G401.6 (cell line): ENCODE measurements around the gene KIR2DL3.
"Not testable (repeated sequence)": the region's sequence is repeated elsewhere in the genome, so short reads cannot be mapped to it uniquely, and the experiment has no call there.

Experiments
- FAIRE-seq: peaks from 2 replicates; lab custom pipeline; 2012; peaks lifted over from hg19 to GRCh38; lab: Jason Lieb, UNC

The KIR2DL3 gene

DNA sequence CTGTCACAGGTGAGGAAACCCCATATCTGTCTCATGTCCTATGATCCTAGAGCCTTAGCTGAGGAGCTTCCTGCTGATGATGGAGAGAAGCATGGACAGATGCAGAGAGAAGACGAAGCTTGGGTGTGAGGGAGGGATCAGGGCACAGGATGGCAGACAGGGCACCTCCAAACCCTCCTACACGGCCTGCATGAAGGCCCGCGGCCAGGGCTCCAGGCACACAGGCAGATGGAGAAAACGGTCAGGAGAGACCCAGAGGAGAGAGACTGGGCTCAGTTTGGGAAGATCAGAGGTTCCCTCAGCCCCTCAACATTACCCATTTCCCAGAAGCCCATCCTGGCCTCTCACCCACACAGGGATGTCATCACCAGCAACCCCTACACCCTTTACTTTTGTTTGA is 5.8 kb downstream of the KIR2DL3 start:
- not testable (repeated sequence) for FAIRE-seq

DNA sequence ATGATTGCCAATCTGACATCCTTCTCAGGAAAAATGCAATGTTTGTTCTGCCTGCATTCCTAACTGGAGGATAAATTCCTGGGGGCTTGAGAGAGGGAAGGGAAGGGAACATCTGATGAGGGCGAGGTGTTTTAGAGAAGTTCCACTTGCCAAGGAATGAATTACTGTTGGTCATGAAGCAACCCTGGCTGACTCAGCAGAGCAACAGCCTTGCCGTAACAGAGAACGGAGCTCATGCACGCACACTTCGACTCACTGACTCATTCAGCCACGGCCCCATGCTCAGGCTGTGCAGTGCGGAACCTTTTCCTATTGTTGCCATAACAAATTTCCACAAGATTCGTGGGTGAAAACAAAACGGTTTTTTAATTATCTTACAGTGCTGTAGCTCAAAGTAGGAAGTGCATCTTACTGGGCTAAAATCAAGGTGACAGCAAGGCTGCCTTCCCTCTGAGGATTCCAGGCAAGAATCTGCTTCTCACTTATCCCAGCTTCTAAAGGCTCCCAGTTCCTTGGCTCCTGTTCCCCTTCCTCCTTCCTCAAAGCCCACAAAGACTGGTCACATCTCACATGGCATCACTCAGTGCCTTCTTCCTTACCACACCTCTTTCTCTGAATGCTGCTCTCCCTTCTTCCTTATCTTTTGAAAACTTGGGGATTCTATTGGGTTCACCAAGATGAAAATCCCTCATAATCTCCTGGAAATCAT is 9.5 kb downstream of the KIR2DL3 start:
- not testable (repeated sequence) for FAIRE-seq

DNA sequence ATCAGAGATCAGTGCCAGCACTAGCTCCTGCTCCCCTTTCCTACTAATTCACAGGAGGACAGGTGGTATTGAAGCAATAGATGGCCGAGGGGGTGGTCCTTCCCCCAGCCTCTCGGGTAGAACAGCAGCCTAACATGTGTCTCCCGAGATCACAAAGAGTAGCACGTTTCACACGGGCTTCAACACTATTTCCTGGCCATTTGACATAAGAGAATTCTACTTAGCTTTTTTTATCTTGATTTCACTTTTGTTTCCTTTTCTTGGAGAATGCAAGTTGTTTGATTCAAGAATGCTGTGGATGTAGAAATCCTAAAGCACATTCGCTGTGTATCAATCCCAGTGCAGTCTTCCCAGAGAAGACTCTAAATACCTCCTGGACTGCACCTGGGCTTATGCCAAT is 12.0 kb downstream of the KIR2DL3 start:
- not testable (repeated sequence) for FAIRE-seq

DNA sequence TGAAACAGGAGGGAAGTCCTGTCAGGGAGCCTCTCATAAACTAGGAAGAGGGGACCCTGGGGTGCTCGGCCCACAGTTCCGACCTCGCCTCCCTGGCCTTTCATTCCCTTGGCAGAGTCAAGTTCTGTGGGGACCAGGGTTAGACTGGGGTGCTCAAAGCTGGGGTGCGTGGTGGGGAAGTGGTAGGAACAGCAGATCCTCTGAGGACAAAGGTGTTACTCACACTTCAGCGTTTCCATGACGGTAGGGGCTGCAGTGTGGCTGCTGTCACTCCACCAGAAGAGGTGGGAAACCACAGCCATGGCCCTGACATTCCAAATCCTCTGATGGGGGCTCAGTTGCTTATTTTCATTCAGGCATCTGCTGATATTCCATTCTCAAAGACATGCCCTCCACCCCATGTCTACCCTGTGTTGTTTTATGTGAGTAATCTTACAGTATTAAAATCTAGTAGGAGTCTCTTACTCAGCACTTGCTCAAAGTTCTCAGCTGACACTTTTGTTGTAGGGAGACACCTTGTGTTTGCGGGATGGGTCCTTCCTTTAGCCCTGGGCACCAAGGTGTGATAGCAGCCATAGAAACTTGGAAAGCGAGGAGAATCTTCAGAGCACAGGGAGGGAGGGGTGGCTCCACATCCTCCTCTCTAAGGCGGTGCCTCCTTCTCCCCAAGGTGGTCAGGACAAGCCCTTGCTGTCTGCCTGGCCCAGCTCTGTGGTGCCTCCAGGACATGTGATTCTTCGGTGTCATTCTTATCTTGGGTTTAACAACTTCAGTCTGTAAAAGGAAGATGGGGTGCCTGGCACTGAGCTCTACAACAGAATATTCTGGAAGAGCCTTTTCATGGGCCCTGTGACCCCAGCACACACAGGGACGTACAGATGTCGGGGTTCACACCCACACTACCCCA is 18.1 kb downstream of the KIR2DL3 start:
- not testable (repeated sequence) for FAIRE-seq

DNA sequence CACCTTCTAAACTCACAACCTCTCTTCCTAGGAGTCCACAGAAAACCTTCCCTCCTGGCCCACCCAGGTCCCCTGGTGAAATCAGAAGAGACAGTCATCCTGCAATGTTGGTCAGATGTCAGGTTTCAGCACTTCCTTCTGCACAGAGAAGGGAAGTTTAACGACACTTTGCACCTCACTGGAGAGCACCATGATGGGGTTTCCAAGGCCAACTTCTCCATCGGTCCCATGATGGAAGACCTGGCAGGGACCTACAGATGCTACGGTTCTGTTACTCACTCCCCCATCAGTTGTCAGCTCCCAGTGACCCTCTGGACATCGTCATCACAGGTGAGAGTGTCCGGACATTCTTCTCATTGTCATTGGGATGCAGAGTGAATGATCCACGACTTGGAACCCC is 20.3 kb downstream of the KIR2DL3 start:
- FAIRE-seq = not testable (repeated sequence)

DNA sequence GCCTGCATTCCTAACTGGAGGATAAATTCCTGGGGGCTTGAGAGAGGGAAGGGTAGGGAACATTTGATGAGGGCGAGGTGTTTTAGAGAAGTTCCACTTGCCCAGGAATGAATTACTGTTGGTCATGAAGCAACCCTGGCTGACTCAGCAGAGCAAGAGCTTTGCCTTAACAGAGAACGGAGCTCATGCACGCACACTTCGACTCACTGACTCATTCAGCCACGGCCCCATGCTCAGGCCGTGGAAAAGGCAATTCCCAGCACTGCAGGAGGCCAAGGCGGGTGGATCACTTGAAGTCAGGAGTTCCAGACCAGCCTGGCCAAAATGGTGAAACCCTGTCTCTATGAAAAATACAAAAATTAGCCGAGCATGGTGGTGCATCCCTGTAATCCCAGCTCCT is 25.9 kb downstream of the KIR2DL3 start:
- FAIRE-seq = not testable (repeated sequence)

DNA sequence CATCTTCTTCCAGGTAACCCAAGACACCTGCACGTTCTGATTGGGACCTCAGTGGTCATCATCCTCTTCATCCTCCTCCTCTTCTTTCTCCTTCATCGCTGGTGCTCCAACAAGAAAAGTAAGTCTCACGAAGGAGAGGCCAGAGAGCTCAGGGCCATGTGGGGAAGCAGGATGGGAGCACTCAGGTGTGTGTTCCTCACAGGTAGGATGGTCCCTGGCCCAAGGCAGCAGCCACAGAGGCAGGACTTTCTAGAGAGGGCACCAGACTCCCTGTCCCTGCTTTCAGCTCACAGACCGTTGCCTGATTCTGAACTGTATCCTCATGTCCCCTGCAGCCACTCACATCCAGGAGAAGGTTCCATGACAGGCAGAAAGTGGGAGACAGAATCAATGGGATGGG is 28.2 kb downstream of the KIR2DL3 start:
- FAIRE-seq = not testable (repeated sequence)

DNA sequence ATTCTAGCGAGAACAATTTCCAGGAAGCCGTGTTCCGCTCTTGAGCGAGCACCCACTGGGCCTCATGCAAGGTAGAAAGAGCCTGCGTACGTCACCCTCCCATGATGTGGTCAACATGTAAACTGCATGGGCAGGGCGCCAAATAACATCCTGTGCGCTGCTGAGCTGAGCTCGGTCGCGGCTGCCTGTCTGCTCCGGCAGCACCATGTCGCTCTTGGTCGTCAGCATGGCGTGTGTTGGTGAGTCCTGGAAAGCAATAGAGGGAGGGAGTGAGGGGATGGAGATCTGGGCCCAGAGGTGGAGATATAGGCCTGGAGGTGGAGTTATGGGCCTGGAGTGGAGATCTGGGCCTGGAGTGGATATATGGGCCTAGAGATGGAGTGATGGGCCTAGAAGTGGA is 31.3 kb downstream of the KIR2DL3 start, which contains the start of gene KIR2DL1:
Gene KIR2DL1 (plus strand): TSS at position 148 of the 400 bp plus-strand sequence. CDS start 58 bp downstream, at position 206.
- FAIRE-seq = not testable (repeated sequence)

DNA sequence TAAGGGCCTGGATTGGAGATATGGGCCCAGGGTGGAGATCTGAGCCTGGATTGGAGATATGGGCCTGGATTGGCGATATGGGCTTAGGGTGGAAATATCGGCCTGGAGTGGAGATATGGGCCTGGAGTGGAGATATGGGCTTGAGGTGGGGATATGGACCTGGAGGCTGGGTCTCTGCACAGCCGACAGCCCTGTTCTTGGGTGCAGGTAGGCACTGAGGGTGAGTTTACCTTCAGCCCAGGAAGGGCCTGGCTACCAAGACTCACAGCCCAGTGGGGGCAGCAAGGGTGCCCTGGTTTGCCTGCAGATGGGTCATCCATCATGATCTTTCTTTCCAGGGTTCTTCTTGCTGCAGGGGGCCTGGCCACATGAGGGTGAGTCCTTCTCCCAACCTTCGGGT is 32.2 kb downstream of the KIR2DL3 start:
- FAIRE-seq = not testable (repeated sequence)

DNA sequence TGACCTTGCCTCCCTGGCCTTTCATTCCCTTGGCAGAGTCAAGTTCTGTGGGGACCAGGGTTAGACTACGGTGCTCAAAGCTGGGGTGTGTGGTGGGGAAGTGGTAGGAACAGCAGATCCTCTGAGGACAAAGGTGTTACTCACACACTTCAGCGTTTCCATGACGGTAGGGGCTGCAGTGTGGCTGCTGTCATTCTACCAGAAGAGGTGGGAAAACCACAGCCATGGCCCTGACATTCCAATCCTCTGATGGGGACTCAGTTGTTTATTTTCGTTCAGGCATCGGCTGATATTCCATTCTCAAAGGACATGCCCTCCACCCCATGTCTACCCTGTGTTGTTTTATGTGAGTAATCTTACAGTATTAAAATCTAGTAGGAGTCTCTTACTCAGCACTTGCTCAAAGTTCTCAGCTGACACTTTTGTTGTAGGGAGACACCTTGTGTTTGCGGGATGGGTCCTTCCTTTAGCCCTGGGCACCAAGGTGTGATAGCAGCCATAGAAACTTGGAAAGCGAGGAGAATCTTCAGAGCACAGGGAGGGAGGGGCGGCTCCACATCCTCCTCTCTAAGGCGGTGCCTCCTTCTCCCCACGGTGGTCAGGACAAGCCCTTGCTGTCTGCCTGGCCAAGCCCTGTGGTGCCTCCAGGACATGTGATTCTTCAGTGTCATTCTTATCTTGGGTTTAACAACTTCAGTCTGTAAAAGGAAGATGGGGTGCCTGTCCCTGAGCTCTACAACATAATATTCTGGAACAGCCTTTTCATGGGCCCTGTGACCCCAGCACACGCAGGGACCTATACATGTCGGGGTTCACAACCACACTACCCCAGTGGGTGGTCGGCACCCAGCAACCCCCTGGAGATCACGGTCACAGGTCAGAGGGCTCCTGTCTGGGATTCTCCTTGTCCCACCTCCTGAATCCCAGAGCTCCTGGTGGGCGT is 33.0 kb downstream of the KIR2DL3 start:
- FAIRE-seq = not testable (repeated sequence)

DNA sequence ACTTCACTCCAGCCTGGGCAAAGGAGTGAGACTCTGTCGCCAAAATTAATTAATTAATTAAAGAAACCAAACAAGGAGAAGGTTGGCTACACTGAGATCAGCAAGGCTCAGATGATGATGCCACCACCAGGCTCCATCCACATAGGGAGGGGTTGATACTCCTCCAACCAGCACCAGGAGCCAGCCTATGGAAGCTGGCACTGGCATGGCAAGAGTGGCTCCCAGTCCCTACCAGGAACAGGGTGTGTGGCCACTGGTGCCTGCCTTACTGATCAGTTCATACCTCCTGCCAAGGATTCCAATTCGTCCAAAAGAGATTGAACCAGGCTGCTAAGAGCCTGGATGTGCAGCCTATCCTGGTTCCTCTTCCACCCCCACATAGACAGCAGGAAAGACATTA is 34.4 kb downstream of the KIR2DL3 start:
- FAIRE-seq = not testable (repeated sequence)

DNA sequence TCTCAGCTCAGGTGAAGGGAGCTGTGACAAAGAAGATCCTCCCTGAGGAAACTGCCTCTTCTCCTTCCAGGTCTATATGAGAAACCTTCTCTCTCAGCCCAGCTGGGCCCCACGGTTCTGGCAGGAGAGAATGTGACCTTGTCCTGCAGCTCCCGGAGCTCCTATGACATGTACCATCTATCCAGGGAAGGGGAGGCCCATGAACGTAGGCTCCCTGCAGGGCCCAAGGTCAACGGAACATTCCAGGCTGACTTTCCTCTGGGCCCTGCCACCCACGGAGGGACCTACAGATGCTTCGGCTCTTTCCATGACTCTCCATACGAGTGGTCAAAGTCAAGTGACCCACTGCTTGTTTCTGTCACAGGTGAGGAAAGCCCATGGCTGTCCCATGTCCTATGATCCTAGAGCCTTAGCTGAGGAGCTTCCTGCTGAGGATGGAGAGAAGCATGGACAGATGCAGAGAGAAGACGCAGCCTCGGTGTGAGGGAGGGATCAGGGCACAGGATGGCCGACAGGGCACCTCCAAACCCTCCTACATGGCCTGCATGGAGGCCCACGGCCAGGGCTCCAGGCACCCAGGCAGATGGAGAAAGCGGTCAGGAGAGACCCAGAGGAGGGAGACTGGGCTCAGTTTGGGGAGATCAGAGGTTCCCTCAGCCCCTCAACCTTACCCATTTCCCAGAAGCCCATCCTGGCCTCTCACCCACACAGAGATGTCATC is 36.9 kb downstream of the KIR2DL3 start:
- FAIRE-seq = not testable (repeated sequence)

DNA sequence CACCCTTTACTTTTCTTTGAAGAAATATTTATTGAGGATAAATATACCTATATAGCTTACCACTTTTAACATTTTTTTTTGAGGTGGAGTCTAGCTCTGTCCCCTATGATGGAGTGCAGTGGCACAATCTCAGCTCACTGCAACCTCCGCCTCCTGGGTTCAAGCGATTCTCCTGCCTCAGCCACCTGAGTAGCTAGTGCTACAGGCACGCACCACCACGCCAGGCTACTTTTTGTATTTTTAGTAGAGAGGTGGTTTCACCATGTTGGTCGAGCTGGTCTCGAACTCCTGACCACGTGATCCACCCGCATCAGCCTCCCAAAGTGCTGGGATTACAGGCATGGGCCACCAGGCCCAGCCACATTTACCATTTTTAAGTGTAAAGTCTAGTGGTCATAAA is 37.5 kb downstream of the KIR2DL3 start:
- FAIRE-seq = not testable (repeated sequence)

DNA sequence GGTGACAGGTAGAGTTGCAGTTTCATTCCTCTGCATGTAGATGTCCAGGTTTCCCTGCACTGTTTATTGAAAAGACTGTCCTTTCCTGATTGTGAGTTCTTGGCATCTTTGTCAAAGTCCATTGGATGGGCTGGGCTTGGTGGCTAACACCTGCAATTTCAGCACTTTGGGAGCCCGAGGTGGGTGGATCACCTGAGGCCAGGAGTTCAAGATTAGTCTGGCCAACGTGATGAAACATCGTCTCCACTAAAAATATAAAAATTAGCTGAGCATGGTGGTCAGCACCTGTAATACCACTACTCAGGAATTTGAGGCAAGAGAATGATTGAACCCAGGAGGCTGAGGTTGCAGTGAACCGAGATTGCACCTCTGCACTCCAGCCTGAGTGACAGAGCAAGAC is 39.5 kb downstream of the KIR2DL3 start:
- FAIRE-seq = not testable (repeated sequence)

DNA sequence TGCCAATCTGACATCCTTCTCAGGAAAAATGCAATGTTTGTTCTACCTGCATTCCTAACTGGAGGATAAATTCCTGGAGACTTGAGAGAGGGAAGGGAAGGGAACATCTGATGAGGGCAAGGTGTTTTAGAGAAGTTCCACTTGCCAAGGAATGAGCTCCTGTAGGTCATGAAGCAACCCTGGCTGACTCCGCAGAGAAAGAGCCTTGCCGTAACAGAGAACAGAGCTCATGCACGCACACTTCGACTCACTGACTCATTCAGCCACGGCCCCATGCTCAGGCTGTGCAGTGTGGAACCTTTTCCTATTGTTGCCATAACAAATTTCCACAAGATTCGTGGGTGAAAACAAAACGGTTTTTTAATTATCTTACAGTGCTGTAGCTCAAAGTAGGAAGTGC is 40.6 kb downstream of the KIR2DL3 start:
- FAIRE-seq = not testable (repeated sequence)

DNA sequence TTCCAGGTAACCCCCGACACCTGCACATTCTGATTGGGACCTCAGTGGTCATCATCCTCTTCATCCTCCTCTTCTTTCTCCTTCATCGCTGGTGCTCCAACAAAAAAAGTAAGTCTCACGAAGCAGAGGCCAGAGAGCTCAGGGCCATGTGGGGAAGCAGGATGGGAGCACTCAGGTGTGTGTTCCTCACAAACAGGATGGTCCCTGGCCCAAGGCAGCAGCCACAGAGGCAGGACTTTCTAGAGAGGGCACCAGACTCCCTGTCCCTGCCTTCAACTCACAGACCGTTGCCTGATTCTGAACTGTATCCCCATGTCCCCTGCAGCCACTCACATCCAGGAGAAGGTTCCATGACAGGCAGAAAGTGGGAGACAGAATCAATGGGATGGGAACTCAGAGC is 44.6 kb downstream of the KIR2DL3 start:
- FAIRE-seq = not testable (repeated sequence)

DNA sequence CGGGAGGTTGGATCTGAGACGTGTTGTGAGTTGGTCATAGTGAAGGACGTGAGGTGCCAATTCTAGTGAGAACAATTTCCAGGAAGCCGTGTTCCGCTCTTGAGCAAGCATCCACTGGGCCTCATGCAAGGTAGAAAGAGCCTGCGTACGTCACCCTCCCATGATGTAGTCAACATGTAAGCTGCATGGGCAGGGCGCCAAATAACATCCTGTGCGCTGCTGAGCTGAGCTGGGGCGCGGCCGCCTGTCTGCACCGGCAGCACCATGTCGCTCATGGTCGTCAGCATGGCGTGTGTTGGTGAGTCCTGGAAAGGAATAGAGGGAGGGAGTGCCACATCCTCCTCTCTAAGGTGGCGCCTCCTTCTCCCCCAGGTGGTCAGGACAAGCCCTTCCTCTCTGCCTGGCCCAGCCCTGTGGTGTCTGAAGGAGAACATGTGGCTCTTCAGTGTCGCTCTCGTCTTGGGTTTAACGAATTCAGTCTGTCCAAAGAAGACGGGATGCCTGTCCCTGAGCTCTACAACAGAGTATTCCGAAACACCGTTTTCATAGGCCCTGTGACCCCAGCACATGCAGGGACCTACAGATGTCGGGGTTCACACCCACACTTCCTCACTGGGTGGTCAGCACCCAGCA is 47.9 kb downstream of the KIR2DL3 start:
- FAIRE-seq = not testable (repeated sequence)

DNA sequence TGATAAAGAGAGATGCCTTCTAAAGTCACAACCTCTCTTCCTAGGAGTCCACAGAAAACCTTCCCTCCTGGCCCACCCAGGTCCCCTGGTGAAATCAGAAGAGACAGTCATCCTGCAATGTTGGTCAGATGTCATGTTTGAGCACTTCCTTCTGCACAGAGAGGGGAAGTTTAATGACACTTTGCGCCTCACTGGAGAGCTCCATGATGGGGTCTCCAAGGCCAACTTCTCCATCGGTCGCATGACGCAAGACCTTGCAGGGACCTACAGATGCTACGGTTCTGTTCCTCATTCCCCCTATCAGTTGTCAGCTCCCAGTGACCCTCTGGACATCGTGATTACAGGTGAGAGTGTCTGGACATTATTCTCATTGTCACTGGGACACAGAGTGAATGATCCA is 49.8 kb downstream of the KIR2DL3 start:
- not testable (repeated sequence) for FAIRE-seq

DNA sequence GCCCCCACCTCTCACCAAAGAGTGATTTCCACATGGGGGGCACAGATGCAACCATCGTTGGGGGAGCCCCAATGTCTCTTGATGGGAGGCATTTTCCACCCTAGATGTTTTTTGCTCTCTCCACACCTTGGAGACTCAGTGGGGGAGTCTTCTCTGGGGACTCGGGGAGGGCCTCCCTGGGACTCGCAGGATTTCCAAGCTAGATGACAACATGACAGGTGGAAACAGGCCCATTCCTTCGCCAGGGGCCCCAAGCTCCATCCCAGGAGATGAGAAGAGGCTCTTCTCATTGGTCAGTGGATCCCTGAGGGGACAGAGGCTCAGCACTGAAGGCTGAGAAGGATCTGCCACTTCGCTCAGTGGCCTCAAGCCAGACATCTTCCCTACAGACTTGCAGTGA is 52.4 kb downstream of the KIR2DL3 start:
- no peak for FAIRE-seq

DNA sequence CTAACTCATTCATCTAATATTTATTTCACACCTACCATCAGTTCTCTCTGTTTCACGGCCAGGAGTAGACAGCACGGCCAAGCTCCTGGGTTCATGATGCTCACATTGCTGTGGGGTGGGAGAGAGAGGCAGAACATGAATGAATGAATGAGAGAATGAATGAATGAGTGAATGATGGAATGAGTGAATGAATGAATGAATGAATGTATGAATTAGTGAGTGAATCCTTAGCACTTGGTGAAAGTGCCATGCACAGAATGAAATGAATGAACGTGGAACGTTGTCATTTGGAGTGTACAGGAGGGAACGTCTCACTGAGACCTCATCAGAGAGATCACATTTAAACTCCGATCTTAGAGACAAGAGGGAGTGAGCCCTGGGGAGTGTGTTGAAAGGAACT is 53.2 kb downstream of the KIR2DL3 start:
- FAIRE-seq = no peak

DNA sequence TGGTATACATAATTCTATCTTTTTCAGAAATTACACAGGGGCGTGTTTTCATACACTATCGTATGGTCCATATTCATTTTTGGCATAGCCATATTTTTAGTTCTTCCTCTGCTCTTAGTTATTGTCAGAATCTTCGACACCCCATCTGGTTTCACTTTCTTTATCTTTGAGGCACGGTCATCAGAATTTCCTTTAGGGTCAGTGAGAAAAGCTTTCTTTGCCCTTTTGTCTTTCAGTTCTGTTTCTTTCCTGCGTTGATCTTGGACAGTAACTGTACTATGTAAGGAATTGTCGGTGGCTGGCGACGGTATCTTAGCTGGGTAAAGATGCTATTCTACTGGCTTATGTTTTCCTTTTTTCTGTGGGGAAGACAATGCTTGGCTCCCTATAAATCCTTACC is 54.5 kb downstream of the KIR2DL3 start:
- no peak for FAIRE-seq
